8988T (cell line): Measurements from ENCODE around the gene BTNL9.
"Not testable (repeated sequence)": the region's sequence is repeated elsewhere in the genome, so short reads cannot be mapped to it uniquely, and the experiment has no call there.

Experiments used
- DNase-seq: peaks from one replicate; pipeline ENCODE4 v3.0.0; 2011

BTNL9 gene

DNA sequence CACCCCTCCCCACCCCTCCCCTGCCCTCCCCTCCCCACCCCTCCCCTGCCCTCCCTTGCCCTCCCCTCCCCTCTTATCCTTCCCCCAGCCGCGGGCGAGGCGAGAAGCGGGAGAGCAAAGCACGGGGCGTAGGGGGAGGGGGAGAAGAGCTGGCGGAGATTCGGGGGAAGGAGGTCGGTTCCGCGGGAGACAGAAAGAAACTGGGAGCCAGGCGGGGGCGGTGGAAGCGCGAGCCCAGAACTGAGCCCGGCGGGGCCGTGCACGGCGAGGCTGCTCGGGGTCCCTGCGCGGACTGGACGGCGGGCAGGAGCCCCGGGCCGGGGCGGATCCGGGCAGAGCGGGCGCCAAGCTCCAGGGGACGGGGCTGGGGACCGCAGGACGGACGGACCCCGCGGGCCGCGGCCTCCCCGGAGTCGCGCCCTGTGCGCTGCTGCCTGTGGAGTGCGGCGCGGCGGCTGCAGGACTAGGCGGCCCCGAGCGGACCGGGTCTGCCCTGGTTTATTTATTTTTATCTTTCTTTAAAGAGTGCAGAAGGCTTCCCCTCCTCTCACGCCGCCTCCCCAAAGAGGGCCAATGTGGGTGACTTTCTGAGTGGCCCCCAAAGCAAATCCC is 61.1 kb downstream of the BTNL9 start:
- DNase-seq, result not testable (repeated sequence)

DNA sequence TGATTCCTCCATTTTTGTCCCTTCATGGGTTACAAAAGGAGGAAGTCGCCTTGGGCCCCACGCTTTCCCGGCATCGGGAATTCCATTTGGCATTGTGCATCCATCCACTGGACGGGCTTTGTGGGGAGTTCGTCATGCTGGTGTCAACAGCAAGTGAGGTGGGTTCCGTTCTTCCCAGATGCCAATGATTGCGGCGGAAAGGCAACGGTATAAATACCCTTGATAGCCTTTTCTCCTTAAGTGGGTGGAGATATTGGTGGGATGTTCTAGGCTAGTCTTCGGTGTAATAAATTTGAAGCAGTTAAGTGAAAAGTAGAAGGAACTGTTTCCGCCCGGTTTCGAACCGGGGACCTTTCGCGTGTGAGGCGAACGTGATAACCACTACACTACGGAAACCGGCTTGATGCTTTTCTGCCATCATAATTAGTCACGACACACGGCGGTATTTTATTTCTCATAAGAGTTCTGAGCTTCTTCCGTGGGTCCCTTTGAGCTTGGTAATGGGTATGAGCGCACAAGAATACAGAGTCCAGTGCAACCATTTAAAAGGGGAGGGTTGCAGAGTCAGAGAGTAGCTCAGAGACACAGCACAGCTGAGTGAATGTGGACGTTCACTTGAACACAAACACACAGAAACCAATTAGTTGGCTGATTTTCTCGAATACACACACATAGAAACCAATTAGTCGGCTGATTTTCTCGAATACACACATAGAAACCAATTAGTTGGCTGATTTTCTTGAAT is 62.0 kb downstream of the BTNL9 start:
- DNase-seq, result not testable (repeated sequence)

GRCh38 chr5:181104259-181104568 is 64.1 kb downstream of the BTNL9 start:
- not testable (repeated sequence) for DNase-seq

GRCh38 chr5:181104606-181105390 is 64.7 kb downstream of the BTNL9 start:
- not testable (repeated sequence) for DNase-seq

DNA sequence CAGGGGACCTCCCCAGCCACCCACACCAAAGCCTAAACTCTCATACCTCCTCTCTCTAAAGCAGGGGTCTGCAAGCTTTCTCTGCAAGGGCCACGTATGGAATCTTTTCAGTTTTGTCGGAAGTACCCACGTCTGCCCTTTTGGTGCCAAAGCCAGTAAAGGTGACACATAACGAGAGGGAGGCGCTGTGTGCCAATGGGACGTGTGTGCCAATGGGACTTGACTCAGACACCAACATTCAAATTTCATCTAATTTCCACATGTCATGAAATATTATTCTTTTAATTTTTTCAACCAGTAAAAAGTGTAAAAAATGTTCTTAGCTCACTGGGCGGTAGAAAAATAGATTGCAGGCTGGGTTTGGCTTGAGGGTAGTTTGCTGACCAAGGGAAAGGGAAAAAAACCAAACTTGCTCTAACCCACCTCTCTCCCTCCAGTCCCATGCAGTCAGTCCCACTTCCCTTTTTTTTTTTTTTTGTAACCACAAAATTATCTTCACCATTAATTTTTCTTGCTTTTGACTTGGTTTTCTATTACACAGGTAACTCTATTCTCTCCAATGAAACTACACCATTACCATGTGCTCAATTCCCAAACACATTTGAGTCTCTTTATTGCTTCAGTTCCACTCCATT is 65.4 kb downstream of the BTNL9 start:
- no peak for DNase-seq

GRCh38 chr5:181107699-181108098 is 67.6 kb downstream of the BTNL9 start:
- DNase-seq, result no peak

GRCh38 chr5:181108578-181109165 is 68.6 kb downstream of the BTNL9 start:
- no peak for DNase-seq

DNA sequence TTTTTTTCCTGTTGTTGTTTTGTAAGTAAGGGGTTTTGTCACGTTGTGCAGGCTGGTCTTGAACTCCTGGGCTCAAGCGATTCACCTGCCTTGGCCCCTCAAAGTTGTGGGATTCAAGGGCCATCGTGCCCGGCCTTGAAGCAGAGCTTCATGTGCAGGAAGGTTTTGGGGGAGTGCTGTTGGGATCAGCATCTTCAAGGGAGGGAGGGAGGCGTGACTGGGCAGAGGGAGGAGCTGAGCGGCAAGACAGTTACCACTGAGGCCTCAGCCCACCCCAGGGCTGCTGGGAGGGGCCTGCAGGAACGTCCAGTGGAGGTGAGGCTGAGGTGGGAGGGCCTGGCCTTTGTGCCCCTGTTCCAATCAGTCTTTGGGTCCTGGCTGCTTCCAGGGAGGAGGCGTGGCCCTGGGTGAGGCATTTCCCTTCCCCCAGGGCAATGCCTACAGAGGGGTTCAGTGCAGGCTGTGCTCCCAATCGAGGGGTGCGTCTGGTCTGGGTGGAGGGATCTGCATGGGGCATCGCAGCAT is 69.5 kb downstream of the BTNL9 start:
- DNase-seq, result no peak

- DNase-seq, result no peak
Observed at GRCh38 chr5:181111010-181111409, 70.9 kb downstream of the BTNL9 start.
